Pancreas (tissue), 10 donors: ENCODE results near the gene CCDC9. TPM values are rescaled to one million over a fixed set of nuclear protein-coding genes. Genes with fewer than 3 reads are reported as not detected.

Experiments used
- ATAC-seq, 4 donors: fragments of 200-7000 bp; cut with Tn5 transposase; one replicate each; pipeline versions ENCODE4 v1.8.0 to v1.9.1; 2020; ENCODE audit warnings: mild to moderate bottlenecking in 4 of 4, moderate library complexity in 4 of 4
- DNase-seq, 6 donors: peaks; one replicate each; pipeline ENCODE4 v3.0.0-alpha.2; 2020
- FAIRE-seq: peaks from 2 replicates; lab custom pipeline; 2012; peaks lifted over from hg19 to GRCh38; lab: Jason Lieb, UNC
- H3K27ac ChIP-seq, 4 donors: fragments of 200-600 bp; sonication (generic); 1 replicate in 3 of 4; 2 replicates in 1 of 4; pipeline versions ENCODE4 v1.5.0 to v1.8.0; 2020
- H3K27me3 ChIP-seq, 4 donors: fragments of 200-600 bp; one replicate each; pipeline ENCODE4 v1.8.0; 2021
- H3K36me3 ChIP-seq, 3 donors: fragments of 200-600 bp; sonication (generic) in 1 of 3; one replicate each; pipeline versions ENCODE4 v1.5.0 to v1.8.0; 2020 to 2021
- H3K4me1 ChIP-seq, 3 donors: fragments of 200-600 bp; one replicate each; pipeline ENCODE4 v1.8.0; 2021
- H3K4me3 ChIP-seq, 4 donors: fragments of 200-600 bp; sonication (generic) in 2 of 4; one replicate each; pipeline versions ENCODE4 v1.5.0 to v1.8.0; 2020 to 2021
- H3K9me3 ChIP-seq, 4 donors: fragments of 200-600 bp; one replicate each; pipeline ENCODE4 v1.8.0; 2021
- WGBS, 2 donors: extraction: QIAGEN DNeasy Blood & Tissue Kit; methylation state at CpG; one replicate each; pipeline ENCODE4 v1.1.7; 2013; 5-methylcytosine and 5-hydroxymethylcytosine counted together
- intact Hi-C, 3 donors: fragments of 100-400 bp; cut with DNase I; formaldehyde crosslinking; loops; one replicate each; pipeline versions ENCODE4 v1.11.1 to v1.14.2; 2022
- polyA plus RNA-seq, 2 donors: library from polyadenylated mRNA; stranded (reverse); fragments of 200-250 nt; gene quantifications; one replicate each; pipeline ENCODE4 v1.2.3, GENCODE V29; 2013
- total RNA-seq, 6 donors: library from RNA; stranded (reverse); fragmentation: NEBNext Ultra II Directional in 4 of 6; extraction: Animal tissue kit (Norgen Biotek cat#: 25700) in 4 of 6; gene quantifications; one replicate each; pipeline versions ENCODE4 v1.2.1 to v1.2.4, GENCODE V29; 2021 to 2023
- TF ChIP-seq, protein P1 (sequence below), 4 donors: fragments of 200-600 bp; sonication (generic) in 3 of 4; IDR thresholded peaks; one replicate each; pipeline versions ENCODE4 v1.5.0 to v1.8.0; 2021; ENCODE audit warnings: antibody characterized with exemption in 4 of 4
- donor health status: healthy with polysubstance abuse.
- donor health status: DM: no; HTN: no; CAD: no; lungs with moderate emphysema.
- donor health status: DM: no; HTN: no; CAD: no.
- donor health status: control.
- donor health status: control.
- donor health status: Bipolar disorder and iron deficiency.
- donor health status: DM: yes; HTN: yes; CAD: no.
- donor health status: DM: no; HTN: no; CAD: no.
- donor health status: DM: no; HTN: no; CAD: no.
- donor health status: DM: yes; HTN: yes; CAD: no.

CCDC9 gene
- total and polyA plus RNA-seq, 8 donors, result 24.6 to 102 (median 37.8) TPM

DNA sequence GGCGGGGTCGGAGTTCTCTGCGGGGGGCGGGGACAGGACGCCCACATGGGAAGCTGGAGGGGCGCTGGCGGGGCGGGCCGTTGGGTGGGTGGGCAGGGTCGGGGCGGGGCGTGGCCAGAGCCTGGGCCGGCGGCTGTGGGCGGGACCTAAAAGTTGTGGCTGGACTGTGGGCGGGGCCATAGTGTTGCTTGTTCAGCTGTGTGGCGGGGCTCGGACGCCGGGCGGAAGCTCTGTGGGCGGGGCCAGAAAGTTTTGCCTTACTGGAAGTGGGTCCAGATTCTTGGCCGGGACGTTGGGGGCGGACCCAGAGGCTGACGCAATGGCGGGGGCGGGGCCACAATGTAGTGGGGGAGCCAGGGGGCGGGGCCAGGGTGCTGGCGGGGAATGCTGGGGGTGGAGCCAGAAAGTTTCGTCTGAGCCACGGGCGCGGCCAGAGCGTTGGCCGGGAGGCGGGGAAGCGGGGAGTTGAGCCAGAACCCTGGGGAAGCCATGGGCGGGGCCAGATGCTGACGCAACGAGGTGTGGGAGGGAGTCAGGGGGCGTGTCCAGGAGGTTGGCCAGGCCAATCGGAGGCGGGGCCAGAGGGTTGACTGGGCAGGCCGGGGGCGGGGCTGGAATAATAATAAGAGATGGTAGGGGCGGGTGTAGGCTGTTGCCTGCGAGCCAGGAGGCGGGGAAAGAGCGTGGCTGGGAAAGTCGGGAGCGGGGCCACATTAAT is 527 bp downstream of the CCDC9 start:
- DNase-seq (peak; percentile 100), FAIRE-seq (peak; percentile 97), ATAC-seq (peak; percentile 73 to 83 (median 80))
- H3K27ac ChIP-seq, result peak overlapping the region; percentile 84 to 94 (median 88)
- peak overlapping the region; percentile 32 to 58 (median 51) for H3K4me3 ChIP-seq
- 1% methylated on average over 43 to 52 of the region's 52 CpGs for WGBS, 2 donors
- H3K27me3 ChIP-seq, result no peaks in the 10 kb centered on the region
- no peaks in the 10 kb centered on the region for H3K9me3 ChIP-seq
- H3K4me1 ChIP-seq, result peaks cover 0 to 19% (median 17%) of the 10 kb centered on the region in 3 donors
- TF ChIP-seq, protein P1, sequence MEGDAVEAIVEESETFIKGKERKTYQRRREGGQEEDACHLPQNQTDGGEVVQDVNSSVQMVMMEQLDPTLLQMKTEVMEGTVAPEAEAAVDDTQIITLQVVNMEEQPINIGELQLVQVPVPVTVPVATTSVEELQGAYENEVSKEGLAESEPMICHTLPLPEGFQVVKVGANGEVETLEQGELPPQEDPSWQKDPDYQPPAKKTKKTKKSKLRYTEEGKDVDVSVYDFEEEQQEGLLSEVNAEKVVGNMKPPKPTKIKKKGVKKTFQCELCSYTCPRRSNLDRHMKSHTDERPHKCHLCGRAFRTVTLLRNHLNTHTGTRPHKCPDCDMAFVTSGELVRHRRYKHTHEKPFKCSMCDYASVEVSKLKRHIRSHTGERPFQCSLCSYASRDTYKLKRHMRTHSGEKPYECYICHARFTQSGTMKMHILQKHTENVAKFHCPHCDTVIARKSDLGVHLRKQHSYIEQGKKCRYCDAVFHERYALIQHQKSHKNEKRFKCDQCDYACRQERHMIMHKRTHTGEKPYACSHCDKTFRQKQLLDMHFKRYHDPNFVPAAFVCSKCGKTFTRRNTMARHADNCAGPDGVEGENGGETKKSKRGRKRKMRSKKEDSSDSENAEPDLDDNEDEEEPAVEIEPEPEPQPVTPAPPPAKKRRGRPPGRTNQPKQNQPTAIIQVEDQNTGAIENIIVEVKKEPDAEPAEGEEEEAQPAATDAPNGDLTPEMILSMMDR (IDR thresholded peaks at IDR 0.05), result no peak
- intact Hi-C loops, result no loop called here
- peaks cover 0 to 11% (median 0%) of the 10 kb centered on the region in 3 donors for H3K36me3 ChIP-seq

DNA sequence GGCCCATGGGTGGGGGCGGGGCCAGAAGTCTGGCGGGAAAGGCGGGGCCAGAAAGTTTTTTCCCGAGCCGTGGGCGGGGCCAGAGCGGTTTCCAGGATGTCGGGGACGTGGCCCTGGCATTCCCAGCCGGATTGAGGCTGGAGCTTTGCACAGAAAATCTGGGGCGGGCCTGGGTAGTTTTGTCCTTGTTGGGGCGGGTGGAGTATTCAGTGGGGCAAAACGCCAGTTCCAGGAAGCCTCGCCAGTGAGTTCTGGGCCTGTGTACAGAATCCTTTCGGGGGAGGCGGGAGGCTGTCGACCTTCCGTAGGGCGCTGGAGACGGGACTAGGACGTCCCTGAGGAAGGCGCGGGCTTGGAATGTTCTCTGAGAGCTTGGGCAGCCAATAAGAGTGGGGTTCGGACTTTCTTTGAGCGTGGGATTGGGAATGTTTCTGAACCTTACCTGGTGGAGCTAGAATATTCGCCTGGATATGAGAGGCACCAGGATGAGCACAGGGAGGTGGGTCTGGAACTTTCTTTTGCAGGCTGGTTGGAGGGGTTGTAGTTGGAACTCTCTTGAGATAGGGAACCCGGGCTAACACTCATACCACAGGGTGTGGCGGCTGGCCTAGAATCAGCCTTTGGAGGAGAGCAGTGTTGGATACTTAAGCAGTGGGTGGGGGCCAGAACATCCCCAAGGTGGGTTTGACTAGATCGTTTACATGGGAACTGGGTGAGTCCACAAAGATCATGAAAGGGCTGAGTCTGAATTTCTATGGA is 1.3 kb downstream of the CCDC9 start:
- Histone ChIP-seq H3K4me3 (peak overlapping the region; percentile 8 to 51 (median 30)), H3K4me1 (peaks cover 0 to 19% (median 17%) of the 10 kb centered on the region in 3 donors), H3K9me3 (no peaks in the 10 kb centered on the region), H3K27me3 (no peaks in the 10 kb centered on the region), H3K27ac (peak overlapping the region; percentile 84 to 94 (median 88)), H3K36me3 (peaks cover 0 to 11% (median 0%) of the 10 kb centered on the region in 3 donors)
- TF ChIP-seq, protein P1 (IDR thresholded peaks at IDR 0.05), result no peak
- WGBS, 2 donors, result 1 to 2% methylated on average over 29 of the region's 29 CpGs
- FAIRE-seq (no peak), ATAC-seq (no peak), DNase-seq (peak in 2 of 6 donors; percentile 56 to 58)
- intact Hi-C loops, result no loop called here

DNA sequence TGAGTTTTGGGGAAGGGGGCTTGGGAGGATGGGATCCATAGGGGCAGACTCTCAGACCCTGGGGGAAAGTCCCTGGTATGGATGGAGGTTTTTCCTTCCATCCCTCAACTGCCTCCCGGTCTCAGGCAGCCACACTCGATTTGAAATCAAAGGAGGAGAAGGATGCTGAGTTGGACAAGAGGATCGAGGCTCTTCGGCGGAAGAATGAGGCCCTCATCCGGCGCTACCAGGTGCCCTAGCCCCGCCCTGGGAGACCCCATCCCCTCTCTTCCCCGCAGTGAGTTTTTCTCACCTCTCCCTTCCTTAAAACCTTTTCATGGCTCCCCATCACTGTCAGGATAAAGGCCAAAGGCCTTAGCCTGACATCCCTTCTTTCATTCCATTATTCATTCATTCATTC is 2.1 kb downstream of the CCDC9 start:
- TF ChIP-seq, protein P1 (IDR thresholded peaks at IDR 0.05), result no peak
- H3K4me1 ChIP-seq, result peaks cover 6 to 24% (median 24%) of the 10 kb centered on the region in 3 donors
- DNase-seq (no peak), FAIRE-seq (no peak), ATAC-seq (no peak)
- H3K27ac ChIP-seq, result peak overlapping the region; percentile 3 to 94 (median 86)
- H3K9me3 ChIP-seq, result no peaks in the 10 kb centered on the region
- WGBS, 2 donors, result 48 to 59% methylated on average over 9 of the region's 9 CpGs
- intact Hi-C loops, result no loop called here
- peaks cover 0 to 11% (median 0%) of the 10 kb centered on the region in 3 donors for H3K36me3 ChIP-seq
- H3K4me3 ChIP-seq, result peak overlapping the region in 3 of 4 donors; percentile 16 to 51 (median 44)
- no peaks in the 10 kb centered on the region for H3K27me3 ChIP-seq

DNA sequence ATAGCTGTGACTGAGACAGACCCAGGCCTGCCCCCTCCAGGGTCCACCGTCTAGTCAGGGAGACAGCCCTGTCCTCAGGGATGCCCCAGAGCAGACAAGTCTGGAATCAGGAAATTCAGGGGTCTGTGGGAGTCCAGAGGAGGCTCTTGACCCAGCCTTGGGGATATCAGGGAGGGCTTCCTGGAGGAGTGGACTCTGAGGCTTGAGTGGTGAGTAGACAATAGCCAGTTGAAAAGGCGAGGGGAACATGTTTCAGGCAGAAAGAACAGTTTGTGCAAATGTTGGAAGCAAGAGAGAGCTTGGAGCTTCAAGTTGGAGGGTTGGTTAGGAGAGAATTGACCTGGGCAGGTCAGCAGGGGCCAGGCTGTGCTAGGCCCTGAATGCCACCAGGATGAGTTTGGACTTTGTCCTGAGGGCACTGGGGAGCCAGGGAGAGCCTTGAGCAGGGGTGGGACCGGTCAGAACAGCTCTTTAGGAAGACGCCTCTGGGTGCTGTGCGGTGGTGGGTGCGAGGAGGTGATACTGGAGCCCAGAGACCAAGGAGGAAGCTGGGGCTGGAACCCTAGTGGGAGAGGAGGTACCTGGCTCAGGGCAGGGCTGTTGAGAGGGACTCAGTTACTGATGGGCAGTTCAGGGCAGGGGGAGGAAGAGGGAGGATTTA is 2.7 kb downstream of the CCDC9 start:
- no peak for FAIRE-seq
- Histone ChIP-seq H3K4me1 (peaks cover 8 to 24% (median 24%) of the 10 kb centered on the region in 3 donors), H3K36me3 (peaks cover 0 to 11% (median 2%) of the 10 kb centered on the region in 3 donors), H3K27ac (peak overlapping the region in 3 of 4 donors; percentile 3 to 94 (median 84)), H3K9me3 (no peaks in the 10 kb centered on the region), H3K27me3 (no peaks in the 10 kb centered on the region), H3K4me3 (peak overlapping the region in 2 of 4 donors; percentile 44 to 51)
- peak in 1 of 6 donors; percentile 44 for DNase-seq
- intact Hi-C loops, result no loop called here
- TF ChIP-seq, protein P1 (IDR thresholded peaks at IDR 0.05), result no peak
- 59% methylated on average over 6 of the region's 6 CpGs for WGBS, 2 donors
- no peak for ATAC-seq
